PFSK-1 (cell line): Measurements from ENCODE around the gene OR5K3.

Experiments
- FOXP2 ChIP-seq: optimal IDR thresholded peaks from 2 replicates; pipeline ENCODE3; 2011; ENCODE audit warnings: borderline replicate concordance, control low read depth, inconsistent platforms; ENCODE audit not compliant: insufficient read depth; ENCODE audit errors: extremely low read length, extremely low read depth
- POLR2AphosphoS5 ChIP-seq: IDR thresholded peaks from 2 replicates; pipeline ENCODE4 v1.6.1; 2012; ENCODE audit warnings: low read depth, mild to moderate bottlenecking, control low read depth, low read length, moderate library complexity
- REST ChIP-seq, 2 experiments: IDR thresholded peaks; 2 replicates each; pipeline versions ENCODE4 v1.6.1 to v1.8.0; 2011 to 2012; ENCODE audit warnings: low read depth in 2 of 2, low read length in 2 of 2, control low read depth in 1 of 2, inconsistent platforms in 1 of 2, mild to moderate bottlenecking in 1 of 2, moderate library complexity in 1 of 2; ENCODE audit not compliant: insufficient read depth in 1 of 2
- TAF1 ChIP-seq: IDR thresholded peaks from 2 replicates; pipeline ENCODE4 v1.6.1; 2012; ENCODE audit warnings: low read length, control low read depth, borderline replicate concordance; ENCODE audit not compliant: insufficient read depth

- no peak for TF ChIP-seq POLR2AphosphoS5
- no peak for TF ChIP-seq REST (IDR thresholded peaks at IDR 0.05; ENCODE audit: insufficient read depth in 1 of 2, low read depth in 2 of 2, low read length in 2 of 2)
- TF ChIP-seq FOXP2, result no peak
- TF ChIP-seq TAF1, result no peak
These were observed 19.3 kb upstream of the OR5K3 start for GRCh38 chr3:98371186-98371585.
